ENCODE data around the gene TRIM44.

GRCh38 chr11:35618497-35619115 is 44.0 kb upstream of the TRIM44 start:
- TF ChIP-seq CTCF (conservative IDR thresholded peaks at IDR 0.05; ENCODE audit: low read length): no peak
- no peak for TF ChIP-seq EZH2phosphoT487 (IDR thresholded peaks at IDR 0.05; ENCODE audit: borderline replicate concordance, low read depth, low read length)
